ENCODE data around the gene CYTH2.

The CYTH2 gene

DNA sequence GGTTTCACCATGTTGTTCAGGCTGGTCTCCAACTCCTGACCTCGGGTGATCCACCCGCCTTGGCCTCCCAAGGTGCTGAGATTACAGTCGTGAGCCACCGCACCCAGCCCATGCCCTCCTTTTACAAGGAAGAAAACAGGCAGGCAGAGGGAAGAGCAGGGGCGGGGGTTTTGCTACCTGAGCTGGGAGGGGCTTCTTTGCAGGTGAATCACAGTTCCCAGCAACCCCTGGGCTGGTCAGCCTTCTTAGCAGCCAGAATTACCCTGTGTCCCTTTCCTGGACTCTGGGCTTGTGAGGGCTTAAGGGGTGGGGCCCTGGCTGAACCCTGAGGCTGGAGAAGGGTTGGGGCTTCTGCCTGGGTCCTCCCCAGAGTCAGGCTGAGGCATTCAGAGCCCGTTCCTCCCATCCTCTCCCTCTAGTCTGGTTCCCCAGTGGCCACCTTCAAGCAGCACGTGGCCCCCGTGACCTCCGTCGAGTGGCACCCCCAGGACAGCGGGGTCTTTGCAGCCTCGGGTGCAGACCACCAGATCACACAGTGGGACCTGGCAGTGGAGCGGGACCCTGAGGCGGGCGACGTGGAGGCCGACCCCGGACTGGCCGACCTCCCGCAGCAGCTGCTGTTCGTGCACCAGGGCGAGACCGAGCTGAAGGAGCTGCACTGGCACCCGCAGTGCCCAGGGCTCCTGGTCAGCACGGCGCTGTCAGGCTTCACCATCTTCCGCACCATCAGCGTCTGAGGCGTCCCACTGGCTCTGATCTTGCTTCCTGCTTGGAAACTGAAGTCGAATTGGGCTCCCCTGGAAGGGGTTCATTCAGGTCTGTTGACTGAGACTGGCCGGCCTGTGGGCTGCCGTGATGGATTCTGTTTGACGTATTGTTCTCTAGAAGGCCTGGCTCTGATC lies 16.6 kb upstream of the CYTH2 start:
- no peak for DNase-seq

DNA sequence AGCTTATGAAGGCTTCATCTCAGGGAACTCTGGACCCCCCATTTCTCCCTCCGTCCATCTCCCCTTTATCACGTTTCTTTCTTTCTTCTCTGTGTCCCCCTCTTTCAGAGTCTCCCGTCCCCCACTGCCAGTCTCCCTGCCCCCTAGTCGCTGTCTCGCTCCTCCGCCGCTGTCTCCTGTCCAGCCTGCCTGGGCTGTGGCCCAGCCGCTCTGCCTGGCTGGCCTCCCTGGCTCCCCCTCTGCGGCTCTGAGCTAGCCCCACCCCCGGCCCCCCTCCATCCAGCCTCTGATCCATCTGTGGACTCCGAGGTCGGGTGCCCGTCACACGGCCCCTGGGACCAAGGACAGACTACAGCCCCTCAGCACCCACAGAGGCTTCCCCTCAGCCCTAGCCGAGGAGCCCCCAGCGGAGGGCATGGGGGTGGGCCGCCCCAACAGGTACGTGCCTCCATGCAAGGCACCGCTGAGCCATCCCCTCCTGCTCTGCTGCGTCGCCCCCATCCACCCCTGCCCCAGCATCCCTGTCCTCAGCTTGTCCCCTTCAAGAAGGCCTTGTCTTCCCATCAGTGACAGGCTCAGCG lies 14.9 kb upstream of the CYTH2 start:
- peak in 26 of 51 donors; percentile 2 to 60 (median 34) for DNase-seq

DNA sequence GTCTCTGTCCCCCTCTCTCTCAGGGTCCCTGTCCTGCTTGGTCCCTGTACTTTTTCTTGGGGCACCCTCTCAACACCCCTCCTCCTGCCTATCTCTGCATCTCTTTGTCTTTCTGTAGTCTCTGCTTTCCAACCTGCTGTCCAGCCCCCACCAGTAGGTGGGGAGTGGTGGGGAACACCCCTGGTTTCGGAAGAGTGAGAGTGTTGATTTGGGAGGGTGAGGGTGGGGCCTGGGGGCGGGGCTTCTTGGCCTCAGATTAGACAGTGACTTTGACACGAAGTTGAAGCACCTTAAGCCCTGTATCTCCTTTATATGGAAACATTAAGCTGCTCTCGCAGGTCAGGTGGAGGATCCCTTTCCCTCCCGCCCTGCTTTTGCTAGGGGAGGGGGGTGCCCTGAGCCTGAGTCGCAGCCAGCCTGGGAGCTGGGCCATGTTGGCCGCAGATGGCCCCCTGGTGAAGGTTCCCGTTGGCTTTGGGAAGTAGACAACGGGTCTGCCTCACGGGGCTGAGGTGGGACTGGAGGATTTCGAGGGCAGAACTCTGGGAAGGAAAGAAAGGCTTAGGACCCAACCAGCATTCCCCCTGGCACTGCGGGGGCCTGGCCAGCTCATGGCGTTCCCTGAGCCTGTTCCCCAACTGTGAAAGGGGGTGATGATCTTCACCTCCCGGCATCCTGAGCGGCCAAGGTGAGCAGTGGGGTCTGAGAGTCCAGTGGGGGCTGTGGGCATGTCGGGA lies 13.8 kb upstream of the CYTH2 start, which contains the start of gene KCNJ14:
Gene KCNJ14 (plus strand): TSS at position 404 of the 737 bp plus-strand sequence. CDS start 6,151 bp downstream, outside the sequence.
- peak in 18 of 51 donors; percentile 6 to 56 (median 28) for DNase-seq

DNA sequence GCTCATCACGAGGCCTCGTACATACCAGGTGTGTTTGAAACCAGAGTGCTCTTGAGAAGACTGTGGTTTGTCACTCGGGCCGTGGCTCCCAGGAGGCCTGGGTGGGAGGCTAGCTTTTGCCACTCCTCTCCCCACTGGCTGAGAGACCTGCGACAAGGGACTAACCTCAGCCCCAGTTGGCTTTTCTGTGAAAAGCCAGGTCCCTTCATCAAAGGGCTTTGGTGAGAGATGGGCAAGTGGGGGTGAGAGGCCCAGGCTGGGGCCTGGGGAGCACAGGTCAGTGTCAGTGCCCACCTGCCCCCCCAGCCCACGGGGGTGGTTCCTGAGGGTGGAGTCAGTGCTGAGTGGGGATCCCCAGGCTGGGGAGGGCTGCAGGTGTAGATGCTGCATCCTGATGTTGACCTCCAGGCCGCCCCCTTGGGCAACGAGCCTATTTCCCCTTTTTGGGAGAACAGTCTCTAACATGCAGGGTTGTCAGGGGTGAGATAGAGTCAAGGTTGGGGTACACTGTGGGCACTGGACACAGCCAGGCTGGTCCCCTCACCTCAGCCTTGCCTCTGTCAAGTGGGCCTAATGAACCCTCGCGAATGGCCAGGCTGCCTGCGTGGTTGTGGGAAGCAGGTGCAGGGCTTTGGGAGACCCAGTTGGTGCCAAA lies 13.1 kb upstream of the CYTH2 start:
- DNase-seq = no peak

DNA sequence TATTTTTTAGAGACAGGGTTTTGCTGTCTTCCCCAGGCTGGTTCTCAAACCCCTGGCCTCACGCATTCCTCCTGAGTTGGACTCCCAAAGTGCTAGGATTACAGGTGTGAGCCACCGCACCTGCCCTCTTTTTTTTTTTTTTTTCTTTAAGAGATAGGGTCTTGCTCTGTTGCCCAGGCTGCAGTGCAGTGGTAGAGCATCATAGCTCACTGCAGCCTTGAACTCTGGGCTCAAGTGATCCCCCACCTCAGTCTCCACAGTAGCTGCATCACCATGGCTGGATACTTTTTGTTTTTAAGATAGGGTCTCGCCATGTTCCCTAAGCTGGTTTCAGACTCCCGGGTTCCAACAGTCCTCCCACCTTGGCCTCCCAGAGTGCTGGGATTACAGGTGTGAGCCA lies 12.3 kb upstream of the CYTH2 start:
- no peak for DNase-seq

DNA sequence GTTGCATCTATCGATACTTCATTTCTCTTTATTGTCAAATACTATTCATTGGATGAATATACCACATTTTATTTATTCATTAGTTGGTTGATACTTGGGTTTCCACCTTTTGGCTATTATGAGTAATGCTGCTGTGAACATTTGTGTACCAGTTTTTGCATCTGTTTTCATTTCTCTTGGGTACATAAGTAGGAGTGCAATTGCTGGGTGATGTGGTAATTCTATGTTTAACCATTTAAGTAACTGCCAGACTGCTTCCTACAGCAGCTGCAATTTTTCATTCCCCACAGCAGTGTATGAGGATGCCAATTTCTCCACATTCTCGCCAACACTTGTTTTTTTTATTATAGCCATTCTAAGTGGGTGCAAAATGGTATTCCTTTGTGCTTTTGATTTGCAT lies 11.2 kb upstream of the CYTH2 start:
- DNase-seq = no peak

DNA sequence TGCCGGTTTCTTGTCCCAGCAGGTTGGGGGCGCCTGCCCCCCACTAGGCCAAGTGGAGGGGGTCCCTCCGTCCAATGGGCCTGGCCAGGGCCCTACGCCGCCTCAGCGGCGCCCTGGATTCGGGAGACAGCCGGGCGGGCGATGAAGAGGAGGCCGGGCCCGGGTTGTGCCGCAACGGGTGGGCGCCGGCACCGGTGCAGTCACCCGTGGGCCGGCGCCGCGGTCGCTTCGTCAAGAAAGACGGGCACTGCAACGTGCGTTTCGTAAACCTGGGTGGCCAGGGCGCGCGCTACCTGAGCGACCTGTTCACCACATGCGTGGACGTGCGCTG lies 7.6 kb upstream of the CYTH2 start:
- DNase-seq = no peak

DNA sequence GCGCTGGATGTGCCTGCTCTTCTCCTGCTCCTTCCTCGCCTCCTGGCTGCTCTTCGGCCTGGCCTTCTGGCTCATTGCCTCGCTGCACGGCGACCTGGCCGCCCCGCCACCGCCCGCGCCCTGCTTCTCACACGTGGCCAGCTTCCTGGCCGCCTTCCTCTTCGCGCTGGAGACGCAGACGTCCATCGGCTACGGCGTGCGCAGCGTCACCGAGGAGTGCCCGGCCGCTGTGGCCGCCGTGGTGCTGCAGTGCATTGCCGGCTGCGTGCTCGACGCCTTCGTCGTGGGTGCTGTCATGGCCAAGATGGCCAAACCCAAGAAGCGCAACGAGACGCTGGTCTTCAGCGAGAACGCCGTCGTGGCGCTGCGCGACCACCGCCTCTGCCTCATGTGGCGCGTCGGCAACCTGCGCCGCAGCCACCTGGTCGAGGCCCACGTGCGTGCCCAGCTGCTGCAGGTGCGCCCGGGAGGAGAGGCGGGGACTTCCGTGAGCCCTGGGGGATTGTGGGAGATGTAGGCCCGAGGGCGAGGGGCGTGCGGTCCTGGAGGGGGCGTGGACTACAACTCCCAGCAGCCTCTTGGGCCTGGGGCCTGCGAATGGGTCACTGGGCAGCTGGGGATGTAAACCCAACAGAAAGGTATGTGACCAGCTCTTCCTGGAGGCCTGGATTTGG lies 7.0 kb upstream of the CYTH2 start:
- no peak for DNase-seq

DNA sequence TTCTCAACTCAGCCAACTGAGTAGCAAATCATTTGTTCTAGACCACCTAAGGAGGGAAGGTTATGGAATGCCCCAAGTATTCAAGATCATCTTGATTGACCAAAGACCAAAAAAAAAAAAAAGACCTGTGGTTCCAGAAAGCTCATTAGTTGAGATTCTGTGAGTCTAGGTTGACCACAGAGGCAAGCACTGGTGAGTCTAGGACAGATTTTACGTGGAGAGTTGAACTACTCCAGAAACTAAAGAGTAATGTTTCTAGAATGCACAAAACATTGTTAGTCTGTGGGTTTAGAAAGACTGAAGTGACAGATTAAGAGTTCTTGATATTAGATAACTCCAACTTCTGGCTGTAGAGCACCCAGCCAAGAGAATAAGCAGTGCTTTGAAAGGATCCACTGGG lies 4.0 kb upstream of the CYTH2 start:
- no peak for DNase-seq

DNA sequence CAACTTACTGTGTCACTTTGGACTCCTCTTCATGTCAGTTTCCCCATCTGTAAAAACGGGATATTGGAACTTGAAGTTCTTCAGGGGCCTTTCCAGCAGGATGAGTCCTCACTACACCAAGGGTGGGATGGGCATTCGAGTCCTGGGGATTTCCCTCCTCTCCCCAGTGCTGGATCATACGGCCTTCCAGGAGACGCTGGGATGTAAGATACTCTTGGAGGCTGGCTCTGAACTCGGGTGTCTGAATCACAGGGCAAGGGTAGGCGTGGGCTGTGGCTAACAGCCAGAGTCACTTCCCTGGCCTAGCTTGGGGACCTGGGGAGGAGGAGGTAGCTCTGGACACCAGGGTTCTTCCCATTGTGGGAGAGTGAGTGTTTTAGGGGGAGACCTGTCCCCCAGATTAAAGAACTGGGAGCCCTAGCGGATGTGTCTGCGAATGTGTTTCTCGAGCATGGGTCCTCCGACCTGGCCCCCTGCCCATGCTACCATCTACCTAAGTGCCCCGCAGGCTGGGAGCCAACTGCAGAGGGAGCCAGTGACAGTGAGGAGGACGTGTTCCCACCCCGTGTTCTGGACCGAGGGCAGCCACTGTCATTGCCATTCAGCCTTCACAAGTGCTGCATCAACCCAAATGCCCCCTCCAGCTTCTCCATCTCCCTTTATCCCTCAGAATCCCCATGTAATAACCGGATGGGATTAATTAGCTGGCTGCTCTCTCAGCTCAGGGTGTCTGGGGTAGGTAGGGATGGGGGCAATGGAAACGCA lies 2.4 kb upstream of the CYTH2 start:
- DNase-seq = no peak

DNA sequence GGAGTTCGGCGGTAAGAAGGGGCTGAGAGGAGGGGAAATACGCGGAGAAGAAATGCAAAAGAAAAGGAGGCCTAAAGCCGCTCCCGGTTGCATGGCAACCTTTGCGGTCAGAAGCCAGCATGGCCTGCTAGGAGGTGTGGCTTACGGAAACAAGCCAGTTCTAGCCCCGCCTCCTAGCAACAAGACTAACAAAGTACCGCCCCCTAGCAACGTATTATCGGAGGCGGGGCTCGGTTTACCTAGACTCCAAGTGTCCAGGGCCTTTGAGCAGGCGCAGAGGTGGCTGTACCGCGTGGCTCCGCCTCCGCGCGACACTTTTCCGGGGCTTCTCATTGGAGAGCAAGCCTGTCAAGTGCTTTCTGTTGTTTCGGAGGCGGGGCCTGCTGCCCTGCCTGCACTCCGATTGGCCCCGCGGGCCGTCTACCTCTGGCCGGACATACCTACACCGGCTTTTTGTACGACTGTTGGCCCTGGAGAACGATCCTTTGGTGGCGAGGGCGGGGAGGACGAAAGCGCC lies 339 bp upstream of the CYTH2 start:
- DNase-seq = peak; percentile 91 to 100 (median 99)

DNA sequence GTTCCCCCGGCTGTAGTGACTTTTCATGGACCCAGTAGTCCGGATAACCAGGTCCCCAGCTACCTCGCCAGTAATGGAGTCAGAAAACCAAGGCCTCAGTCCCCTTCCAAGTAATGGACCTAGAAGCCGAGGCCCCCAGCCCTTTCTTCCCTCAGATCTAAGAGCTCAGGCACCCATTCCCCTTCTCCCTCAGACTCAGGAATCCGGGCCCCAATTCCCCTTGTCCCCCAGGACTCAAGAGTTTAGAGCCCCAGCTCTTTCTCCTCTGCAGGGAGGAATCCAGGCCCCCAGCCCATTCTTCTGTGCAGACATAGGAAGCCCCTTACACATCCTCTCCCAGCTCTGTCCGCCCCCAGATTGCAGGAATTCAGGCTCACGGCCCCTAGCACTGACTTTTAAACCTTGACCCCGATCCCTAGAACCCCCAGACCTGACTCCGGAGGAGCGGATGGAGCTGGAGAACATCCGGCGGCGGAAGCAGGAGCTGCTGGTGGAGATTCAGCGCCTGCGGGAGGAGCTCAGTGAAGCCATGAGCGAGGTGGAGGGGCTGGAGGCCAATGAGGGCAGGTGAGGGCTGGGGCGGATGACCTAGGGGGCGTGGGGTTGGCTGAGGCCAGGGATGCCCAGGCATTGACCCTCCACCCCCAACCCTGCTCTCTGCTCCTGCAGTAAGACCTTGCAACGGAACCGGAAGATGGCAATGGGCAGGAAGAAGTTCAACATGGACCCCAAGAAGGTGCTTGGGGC lies 938 bp downstream of the CYTH2 start:
- DNase-seq = no peak

DNA sequence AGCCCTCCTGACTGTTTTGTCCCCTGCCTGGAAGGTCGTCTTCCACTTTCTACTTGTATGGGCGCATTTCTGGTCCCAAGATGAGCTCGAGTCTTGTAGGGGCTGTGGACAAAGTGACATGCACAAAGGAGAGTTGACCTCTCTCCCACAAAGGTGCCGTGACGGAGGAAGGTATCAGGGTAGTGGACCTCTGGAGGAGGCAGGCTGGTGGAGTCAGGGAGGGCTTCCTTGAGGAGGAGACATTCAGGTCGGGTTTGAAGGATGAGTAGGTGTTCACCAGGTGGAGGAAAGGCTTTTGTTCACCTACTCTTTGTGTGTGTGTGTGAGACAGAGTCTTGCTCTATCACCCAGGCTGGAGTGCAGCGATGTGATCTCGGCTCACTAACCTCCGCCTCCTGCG lies 1.7 kb downstream of the CYTH2 start:
- no peak for DNase-seq

DNA sequence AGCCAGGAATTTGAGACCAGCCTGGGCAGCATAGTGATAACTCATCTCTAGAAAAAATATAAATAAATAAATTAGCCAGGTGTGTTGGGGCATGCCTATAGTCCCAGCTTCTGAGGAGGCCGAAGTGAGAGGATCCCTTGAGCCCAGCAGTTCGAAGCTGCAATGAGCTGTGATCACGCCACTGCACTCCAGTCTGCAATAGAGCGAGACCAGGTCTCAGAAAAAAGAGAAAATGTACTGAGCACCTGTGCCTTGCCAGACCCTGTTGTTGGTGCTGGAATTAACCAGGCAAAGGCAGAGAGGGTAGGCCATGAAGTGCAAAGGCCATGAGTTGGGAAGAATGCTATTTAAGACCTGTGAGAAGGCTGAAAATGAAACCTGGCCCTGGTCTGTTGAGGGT lies 2.7 kb downstream of the CYTH2 start:
- no peak for DNase-seq

DNA sequence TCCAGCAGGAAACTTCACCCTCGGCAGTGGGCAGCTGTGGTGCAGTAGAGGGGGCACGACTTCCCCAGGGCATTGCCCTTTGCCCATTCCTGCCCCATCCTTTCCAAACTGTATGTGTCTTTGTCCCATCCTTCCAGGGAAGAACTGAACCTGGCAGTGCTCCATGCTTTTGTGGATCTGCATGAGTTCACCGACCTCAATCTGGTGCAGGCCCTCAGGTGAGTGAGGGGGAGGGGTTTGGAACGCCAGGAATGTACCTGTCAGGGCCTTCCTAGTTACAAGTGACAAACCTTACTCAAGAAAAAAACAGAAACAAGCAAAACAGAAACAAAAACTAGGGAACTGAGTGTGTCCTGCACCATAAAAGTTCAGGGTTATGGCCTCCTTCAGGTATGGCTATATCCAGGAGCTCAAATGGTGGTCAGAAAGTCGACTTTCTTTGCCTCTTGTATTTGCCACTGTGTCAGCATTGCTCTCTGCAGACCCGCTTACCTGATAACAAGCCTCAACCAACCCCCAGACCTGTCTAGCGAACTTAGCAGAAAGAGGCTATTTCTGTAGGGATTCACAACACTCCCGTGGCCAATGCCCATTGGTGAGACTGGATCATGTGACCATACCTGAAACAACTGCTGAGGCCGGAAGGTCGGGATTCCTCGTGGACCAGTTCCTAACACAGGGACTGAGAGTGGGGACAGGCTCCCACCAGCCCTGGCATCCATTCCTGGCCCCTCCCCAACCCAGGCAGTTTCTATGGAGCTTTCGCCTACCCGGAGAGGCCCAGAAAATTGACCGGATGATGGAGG lies 4.2 kb downstream of the CYTH2 start:
- DNase-seq = no peak

DNA sequence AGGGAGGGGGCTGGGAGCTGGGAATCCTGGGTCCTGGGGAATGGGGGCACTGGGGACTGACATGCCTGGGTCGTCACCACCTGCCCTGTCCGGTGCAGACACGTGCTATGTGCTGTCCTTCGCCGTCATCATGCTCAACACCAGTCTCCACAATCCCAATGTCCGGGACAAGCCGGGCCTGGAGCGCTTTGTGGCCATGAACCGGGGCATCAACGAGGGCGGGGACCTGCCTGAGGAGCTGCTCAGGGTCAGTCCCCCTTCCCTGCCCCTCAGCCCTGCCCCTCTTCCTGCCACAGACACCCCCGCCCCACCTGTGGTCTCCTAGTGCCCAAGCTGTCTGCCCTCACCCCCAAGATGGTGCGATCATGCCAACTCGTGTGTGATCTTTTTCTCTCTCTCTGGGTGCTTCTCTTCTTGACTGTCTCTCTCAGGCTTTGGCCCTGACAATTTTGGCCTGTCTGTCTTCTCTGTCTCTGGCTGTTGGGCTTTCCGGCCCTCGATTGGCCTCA lies 5.0 kb downstream of the CYTH2 start:
- DNase-seq = no peak

DNA sequence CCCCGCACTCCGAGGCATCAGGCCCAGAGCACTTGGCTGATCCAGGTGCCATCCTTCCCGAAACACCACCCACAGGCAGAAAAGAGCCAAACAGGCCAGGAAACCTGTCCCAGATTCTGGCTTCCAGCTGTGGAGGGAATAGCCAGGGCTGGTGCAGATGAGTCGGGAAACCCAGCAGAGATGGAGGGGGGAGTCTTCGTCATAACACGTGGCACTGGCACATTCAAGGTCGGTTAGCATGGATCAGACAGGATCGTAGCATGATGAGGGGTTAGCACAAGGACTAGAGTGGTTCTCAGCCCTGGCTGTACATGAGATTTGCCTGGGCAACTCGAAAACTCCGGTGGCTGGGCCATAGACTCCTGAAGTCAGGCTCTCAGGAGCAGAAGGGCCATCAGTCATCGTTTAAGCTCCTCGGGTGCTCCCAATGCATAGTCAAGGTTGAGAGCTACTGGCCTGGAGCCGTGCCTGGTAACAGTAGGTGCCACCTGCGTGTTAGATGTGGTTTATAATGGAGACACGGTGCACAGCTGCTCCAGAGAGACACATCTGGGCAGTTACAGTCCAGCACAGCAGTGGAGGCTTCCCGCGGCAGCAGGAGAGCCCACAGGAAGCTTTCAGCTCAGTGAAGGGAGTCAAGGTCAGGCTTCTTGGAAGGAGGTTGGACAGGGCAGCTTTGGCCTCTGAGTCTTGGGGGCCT lies 6.3 kb downstream of the CYTH2 start:
- DNase-seq = no peak

DNA sequence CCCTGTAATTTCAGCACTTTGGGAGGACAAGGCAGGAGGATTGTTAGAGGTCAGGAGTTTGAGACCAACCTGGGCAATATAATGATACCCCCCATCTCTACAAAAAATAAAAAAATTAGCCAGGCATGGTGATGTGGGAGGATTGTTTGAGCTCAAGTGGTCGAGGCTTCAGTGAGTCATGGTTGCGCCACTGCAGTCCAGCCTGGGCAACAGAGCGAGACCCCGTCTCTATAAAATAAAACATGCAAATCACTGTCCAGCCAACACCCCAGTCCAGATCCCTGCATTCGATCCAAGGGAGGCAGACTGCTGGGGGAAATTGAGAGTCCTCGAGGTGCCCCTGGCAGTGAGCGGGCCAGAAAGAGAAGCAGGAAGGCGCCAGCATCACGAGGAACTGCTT lies 7.0 kb downstream of the CYTH2 start:
- DNase-seq = no peak
